Activated naive CD4-positive, alpha-beta T cell treated with anti-CD3 and anti-CD28 coated beads, Interleukin-2, amount 50 U/mL, for 16 hours (primary cell): ENCODE measurements around the gene SCD.
"Not testable (repeated sequence)": the region's sequence is repeated elsewhere in the genome, so short reads cannot be mapped to it uniquely, and the experiment has no call there.

Experiments used
- DNase-seq: peaks from one replicate; pipeline ENCODE4 v3.0.0-alpha.2; 2020

The SCD gene

DNA sequence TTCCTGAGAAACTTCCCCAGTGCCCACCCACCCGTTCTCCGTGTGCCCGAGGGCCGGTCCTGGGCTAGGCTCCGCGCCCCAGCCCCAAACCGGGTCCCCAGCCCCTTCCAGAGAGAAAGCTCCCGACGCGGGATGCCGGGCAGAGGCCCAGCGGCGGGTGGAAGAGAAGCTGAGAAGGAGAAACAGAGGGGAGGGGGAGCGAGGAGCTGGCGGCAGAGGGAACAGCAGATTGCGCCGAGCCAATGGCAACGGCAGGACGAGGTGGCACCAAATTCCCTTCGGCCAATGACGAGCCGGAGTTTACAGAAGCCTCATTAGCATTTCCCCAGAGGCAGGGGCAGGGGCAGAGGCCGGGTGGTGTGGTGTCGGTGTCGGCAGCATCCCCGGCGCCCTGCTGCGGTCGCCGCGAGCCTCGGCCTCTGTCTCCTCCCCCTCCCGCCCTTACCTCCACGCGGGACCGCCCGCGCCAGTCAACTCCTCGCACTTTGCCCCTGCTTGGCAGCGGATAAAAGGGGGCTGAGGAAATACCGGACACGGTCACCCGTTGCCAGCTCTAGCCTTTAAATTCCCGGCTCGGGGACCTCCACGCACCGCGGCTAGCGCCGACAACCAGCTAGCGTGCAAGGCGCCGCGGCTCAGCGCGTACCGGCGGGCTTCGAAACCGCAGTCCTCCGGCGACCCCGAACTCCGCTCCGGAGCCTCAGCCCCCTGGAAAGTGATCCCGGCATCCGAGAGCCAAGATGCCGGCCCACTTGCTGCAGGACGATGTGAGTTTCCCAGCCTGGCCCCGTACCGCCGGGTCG is at the start of gene SCD:
SCD (plus strand) TSS at position 469 of the 803 bp plus-strand sequence; CDS start at position 741, 272 bp downstream.
- peak; percentile 79 for DNase-seq

DNA sequence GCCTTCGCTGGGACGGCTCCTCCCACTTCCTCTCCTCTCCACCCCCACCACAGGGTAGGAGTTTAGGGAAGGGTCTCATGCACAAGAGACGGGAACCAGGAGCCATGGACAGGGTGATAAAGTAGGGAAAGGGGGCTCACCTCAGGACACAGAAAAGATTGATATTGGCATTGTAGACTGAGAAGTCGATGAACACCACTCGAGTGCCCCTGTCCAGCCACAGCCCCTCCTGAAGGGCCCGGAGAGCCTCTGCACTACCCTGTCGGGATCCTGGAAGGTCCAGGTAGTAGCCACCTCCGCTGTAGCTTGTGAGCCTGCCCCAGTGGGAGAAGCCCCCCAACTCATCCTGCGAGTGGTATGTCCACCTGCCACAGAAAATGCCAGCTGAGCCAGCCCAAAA is 49.8 kb upstream of the SCD start:
- no peak for DNase-seq

DNA sequence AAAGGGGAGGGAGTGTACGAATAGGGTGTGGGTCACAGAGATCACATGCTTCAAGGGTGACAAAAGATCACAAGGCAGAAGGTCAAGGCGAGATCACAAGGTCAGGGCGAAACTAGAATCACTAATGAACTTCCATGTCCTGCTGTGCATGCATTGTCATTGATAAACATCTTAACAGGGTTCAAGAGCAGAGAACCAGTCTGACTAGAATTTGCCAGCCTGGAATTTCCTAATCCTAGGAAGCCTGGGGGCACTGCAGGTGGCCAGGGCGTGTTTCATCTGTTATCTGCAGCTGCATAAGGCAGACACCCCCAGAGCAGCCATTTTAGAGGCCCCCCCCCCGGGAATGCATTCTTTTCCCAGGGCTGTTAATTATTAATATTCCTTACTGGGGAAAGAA is 45.9 kb upstream of the SCD start:
- DNase-seq, result not testable (repeated sequence)

DNA sequence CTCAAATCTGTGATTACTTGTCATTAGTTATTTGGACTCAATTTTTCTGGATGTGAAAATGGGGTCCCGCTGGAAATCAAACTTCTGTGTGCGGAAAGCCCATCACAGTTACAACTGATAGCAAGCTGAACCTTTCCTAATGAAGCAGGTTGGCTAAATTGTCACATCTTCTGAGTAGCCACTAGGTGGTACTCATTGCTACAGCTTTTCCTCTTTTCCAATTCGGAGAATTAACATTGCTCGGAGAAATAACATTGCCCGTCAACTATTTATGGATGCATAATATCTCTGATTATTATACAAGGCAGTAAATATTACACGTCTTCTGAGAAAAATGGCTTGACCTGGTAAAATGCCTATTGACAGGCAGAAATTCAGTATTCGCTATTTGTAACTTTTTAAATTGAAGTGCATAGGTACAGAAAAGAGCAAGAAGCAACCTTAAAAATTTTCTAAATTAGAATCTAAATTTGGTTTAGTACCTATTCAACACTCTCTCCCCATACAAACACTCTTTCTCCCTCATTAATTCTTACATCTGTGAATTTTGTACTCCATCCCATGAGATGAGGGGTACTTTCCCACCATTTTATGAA is 43.2 kb upstream of the SCD start:
- no peak for DNase-seq

DNA sequence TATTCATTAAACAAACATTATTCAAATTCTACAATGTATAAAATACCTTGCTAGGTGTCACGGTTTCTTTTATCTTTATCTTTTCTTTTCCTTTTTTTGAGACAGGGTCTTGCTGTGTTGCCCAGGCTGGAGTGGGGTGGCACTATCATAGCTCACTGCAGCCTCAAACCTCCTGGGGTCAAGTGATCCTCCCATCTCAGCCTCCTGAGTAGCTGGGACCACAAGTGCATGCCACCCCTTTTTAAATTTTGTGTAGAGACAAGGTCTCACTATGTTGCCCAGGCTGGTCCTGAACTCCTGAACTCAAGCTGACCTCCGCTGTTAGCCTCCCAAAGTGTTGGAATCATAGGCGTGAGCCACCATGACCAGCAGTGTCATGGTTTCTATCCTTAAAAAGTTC is 42.6 kb upstream of the SCD start:
- no peak for DNase-seq

DNA sequence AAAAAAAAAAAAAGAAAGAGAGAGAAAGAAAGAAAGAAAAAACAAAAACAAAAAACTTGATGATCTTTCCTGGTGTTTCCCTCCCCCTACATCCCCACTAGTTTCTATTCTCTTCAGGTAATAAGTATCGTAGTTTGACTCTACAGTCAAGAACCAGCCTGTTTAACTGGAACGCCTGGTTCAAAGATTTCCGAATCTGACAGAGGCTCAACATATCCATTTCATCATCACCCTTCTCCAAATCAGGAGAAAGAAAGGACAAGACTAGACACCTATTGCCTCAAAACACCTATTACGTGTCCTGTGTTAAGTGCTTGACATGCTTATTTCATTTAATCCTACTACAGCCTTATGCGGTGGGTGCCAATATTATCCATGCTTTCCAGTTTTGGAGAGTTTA is 40.2 kb upstream of the SCD start:
- DNase-seq, result no peak

DNA sequence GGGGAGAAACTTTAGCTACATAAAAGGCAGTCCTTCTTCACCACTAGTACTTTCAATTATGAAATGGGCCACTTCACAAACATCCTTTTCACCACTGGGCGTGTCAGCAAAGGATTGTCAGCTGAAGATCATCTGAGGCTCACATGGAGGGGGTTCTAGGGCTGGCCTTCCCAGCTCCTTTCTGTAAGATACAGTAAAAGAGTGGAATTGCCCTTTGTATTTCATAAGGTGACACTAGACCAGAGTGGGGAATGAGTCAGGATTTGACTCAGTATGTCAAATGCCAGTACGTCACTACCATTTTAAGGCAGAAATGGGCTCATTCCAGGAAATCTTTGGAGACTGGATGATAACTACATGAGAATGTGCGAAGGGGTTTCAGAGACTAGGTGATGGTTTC is 39.3 kb upstream of the SCD start:
- DNase-seq, result no peak

DNA sequence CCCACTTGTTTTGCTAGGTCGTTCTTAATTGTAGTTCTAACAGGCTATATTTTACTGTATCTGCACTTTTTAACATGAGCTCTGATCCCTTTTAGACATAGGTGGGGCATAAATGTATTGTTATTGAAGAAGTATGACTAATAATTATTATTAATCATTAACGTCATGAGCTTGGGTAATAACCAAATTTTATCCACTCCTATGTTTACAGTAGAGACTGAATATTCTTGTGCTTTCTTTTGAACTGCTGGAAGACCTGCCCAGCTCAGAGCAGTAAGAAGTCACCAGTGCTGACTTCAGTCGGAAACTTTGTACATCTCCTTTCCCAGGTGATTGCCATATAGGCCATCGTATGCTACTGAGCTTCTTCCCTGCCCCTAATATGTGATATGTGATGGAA is 35.7 kb upstream of the SCD start:
- no peak for DNase-seq

DNA sequence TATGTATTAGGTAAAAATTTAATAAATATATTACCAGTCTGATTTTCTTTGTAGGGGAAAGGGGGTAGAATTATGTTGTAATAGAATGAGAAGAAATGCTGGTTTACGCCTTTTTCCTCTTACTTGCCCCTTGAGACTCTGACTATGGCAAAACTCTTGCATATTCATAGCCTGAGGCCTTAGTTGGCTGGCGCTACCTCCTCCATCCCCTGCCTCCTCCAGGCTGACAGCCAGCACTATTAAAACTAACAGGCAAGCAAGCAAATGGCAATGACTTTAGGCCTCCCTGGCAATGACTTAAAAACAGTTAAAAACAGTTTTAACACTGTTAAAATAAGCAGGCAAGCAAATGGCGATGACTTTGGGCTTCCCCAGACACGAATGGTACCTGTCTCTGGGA is 31.4 kb upstream of the SCD start:
- no peak for DNase-seq

DNA sequence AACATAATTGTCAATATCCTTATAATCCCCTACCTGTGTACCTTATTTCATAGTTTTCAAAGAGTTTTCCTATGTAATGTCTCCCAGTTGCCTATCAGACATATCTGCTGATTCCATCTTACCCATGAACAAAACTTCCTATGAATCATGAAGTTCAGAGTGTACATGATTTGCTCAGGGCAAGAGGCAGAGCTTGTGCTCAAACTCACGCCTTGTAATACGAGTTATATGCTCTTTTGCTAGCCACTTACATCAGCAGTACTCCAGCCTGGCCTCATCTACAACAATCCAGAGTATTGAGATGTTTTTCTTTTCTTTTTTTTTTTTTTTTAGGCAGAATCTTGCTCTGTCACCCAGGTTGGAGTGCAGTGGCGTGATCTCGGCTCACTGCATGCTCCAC is 28.8 kb upstream of the SCD start:
- DNase-seq, result no peak

DNA sequence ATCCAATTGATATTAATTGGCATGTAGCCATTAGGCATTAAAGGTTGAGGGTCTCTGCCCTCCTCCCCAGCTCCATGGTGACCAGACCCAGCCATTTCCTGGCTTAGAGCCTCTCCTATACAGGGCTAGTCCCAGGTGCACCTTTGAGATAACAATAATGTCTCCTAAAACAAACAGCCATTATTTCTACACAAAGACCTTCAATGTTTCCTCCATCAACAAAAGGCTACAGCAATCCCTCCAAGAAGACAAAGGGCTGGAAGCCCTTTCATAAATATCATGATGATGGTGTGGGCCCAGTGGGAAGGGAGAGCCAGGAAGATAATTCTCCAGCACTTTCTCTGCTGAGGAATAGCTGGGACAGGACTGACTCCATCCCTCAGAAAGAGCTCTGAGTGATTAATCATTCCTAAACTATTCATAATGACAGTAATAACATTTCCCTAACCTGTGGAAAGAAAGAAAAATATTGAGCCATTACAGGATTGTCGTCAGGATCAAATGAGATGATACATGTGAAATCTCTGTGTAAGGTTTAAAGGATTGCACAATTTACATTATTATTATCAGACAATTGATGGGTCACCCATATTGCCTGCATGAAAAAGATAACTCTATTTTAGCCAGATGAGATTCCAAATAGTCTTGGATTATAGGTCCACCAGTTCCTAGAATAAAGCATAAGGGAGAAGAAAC is 27.2 kb upstream of the SCD start:
- no peak for DNase-seq

DNA sequence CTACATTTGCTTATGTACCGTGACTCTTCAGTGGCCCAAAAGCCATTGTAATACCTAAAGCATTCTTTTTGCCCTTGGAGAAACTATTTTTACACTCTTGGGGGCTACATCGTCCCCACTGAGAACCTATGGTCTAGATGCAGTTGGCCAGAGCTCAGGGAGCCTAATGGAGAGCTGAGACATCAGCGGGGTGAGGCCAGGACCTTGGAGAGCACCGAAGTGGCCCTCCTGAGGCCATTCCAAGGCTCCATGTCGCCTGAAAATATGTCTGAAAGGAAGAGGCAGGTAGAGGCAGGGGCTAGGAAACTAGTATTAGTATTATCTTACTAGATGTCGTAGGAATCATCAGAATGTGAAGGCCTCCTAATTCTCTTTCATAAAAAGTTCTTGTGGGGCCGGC is 21.9 kb upstream of the SCD start:
- DNase-seq, result no peak

DNA sequence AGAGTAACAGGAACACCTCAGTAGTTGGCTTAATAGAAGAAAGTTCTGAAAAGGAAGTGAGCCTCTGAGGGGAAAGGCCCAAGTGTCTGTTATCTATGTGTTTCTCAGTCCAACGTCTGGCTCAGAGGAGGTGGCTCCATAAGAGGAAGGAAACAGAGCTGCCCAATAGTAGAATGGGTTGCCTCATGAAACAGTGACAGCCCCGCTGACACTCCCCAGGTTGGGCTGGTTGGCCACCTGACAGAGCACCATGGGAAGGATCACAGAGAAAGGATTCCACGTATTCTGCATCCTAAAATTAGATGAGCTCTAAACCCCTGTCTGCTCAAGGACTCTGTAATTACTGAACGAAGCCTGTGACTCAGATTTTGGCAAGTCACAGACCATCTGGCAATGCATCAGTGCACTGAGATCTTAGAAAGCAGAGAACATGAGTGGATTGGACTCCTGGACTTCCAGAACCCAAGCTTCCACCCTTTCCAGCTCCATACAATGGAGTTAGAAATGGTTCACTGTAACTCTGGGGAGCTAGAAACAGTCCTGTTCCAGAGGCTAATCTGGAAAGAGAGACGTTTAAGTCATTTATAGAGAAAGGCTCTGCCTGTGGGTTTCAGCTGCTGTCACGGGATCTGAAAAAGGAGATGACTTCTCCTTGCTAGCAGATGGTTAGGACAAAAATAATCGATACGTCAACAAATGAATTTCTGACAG is 19.9 kb upstream of the SCD start:
- DNase-seq, result no peak

DNA sequence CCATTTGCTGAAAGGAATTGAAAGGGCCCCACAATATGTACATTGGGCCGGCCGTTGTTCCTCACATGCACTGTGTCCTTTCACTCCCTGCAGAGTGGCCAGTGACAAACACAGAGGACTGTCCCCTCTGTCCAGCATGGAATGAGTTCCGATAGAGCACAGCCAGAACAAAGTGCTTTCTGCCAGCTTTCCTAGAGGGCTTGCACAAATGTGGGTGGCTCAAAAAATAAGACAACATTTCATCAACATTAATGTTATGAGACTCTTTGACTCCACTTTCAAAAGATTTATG is 19.4 kb upstream of the SCD start:
- no peak for DNase-seq

DNA sequence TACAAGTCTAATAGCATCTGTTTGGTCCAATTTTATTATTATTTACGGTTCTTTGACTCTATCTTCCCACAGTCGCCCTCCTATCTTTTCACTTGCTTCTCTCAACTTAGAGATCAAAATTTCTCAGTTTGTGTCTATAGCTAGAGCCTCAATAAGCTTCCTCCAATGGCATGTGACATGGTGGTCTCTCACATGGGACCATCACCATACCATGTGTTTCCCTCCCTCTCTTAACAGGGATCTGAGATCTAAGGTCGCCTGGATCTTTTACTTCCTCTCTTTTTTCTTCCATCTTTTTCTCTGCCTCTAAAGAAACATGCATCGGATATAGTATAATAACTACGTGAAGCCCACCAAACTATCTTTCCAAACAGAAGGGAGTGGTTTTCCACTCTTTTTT is 18.8 kb upstream of the SCD start:
- no peak for DNase-seq

DNA sequence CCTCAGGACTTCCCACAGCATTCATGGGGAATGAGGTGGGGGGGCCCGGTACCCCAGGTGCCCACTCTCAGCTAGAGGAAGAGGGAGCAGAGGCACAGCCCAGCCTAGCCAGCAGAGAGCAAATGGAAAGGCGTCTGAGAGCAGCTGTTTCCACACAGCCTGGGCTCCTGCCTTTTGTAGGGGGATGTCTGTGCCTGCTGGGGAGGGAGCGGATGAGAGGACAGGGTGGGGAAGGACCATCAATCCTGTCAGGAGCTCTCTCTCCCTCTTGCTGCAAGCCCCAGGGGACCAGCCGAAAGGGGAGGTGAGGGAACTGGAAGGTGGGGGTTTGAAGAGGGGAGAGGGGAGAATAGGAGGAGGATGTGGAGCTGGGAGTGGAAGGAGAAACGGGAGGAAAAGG is 17.0 kb upstream of the SCD start, which contains the start of gene PKD2L1:
PKD2L1 (minus strand) TSS at position 150 of the 400 bp plus-strand sequence; CDS start at position 25, 125 bp downstream.
- DNase-seq, result no peak

DNA sequence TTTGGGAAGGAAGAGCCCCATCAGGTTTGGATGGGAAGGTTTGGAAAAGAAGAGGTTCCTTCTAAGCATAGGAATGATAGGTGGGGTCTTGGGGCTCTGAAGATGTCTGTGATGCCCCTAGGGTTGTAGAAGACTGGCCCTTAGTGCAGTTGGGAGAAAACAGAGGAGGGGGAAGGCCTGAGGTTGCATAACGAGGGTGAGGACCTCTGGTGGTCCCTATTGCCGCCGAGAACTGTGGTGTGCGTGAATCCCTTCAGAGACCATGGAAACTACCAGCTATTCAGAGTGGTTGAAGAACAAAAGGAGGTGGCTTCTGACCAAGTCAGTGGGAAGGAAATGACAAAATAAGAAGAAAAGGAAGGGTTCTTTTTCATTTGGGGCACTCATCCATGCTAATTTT is 13.9 kb upstream of the SCD start:
- DNase-seq, result no peak

DNA sequence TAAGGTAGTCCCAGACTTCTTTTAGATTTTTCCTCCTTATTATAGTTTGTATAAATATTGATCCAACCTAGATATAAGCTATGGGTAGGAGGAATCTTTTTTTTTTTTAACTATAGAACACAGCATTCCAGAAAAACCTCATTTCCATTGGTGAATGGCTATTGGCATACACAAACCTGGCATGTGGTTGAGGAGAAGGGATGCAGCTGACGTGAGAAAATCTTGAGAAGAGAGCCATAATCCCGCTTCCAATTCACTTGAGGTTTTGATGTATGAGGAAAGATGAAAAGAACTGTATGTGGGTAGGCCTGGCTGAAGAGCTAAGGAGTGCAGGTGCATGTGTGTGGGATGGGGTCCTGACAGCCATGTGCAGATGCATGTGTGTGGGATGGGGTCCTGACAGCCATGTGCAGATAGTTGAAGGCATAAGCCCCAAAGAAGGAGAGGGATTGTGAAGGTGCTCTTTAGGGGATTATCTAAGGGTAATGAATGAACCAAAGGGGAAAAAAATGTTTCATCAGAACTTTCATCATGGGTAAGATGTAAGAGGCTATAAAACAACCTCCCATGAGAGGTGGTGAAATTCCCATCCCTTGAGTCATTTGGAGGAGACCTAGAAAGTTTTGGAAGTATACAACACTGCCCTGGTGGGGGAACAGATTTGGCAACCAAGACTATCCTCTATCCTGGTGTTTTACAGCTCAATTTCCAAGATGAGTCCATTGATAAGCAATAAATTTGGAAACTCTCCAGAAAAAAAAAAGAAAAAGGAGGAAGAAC is 13.2 kb upstream of the SCD start:
- DNase-seq, result no peak

DNA sequence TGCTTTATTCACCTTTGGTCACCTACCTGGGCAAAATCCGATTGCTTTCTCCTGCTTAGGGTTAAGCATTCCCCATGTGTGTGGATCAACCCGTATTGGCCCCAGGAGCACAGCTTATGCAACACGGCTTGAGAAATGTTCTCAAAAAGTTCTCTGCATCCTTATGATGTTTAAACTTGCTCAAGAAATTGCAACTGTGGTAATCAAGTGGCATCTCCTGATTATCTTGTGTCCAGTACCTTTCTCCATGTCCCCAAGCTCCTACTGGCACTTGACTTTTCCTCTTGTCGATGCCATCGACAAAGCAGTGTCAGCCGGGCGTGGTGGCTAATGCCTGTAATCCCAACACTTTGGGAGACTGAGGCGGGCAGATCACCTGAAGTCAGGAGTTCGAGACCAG is 12.3 kb upstream of the SCD start:
- DNase-seq, result no peak

DNA sequence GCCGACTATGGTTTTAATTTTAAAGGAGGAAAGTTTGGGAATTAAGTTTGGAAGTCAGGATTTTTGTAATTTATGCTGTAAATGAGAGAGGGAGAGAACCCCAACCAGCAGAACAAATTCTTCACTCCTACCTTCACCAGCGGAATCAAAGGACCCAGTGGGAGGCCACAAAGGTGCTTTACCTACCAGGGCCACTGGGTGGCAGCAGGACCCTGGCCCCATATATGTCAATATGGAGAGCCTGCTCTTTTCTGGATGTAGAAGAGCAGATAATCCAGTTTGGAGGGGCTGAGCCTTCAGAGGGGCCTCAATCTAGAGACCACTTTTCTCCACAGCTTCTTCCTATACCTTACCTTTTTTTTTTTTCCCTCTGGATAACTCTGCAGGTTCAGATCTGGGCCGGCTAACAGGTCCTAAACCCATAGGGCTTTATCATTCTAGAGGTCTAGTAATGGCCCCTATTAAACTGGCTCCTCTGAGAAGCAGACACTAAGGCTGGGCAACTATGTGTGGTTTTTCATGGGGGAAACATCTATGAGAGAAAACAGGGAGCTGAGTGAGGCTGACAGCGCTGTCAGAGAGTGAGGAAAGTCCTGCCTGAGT is 8.5 kb upstream of the SCD start:
- DNase-seq, result peak; percentile 84

DNA sequence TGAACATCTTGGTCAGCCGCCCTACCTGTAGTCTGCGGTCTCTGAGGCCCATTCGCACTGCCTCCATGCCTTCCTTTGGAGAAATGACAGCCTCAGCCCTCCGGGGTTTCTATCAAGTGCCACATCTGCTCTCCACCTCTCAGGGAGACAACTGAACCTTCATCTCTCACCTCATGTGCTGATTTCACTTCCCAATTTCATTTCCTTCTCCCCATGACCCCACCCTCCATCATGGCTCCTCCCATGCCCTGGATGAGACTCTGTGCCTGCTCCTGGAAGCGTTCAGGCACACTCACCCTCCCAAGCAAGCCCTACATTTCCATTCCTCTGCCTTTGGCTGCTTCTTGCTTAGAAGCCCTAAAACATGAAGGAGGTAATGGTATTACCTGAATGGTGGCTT is 7.8 kb upstream of the SCD start:
- no peak for DNase-seq
